CD4-positive, alpha-beta T cell treated with Interleukin-4 for 1 hour (primary cell): Measurements from ENCODE around the gene NOS2.

ENCODE experiments used
- DNase-seq, 2 donors: peaks; one replicate each; pipeline ENCODE4 v3.0.0-alpha.2; 2020 to 2022

NOS2 gene

DNA sequence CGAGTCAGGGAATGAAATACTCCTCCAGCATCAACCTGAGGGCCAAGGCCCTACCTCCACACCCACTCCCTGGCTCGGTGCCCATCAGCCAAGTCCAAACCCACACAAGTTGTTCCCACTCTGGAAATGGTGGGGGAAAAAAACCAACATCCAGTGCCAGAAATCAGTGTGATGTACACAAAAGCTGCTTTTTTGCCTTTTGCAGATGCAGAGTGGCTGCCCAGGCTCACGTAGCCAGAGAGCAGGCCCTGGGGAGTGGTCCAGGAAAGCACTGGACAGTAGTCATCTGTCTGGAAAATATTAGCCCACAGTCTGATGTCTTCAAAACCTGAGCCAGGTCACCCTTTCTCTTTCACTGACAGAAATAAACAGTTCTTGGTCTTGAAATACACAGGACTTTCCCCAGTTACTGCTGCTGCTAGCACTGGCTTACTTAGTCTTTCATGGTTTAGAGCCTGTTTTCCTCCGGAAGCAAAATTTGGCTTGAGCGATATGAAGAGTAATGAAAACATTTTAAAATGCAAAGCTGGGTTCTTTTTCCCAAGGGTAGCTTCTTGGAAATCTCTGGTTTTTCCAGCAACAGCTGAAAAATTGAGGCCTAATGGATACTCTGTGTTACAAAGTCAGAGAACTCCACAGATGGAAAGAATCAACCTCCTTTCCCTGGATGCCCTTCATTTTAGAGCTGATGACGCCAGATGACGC is 18.2 kb upstream of the NOS2 start:
- no peak for DNase-seq

DNA sequence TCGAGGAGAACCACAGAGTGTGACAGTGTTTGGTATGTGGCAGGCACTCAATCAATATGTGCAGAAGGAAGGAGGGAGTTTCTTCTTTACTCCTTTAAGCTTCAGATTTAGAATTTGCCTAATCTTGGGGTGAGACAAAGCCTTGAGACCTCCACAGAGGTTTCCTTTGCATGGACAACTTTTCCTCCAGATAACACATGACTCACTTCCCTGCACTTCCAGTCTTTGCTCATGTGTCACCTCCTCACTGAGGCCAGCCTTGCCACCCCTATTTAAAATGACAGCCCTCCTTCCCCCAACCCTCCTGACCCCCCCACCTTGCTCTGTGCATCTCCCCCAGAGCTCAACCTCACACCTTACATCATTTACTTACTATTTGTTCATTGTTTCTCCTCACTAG is 17.4 kb upstream of the NOS2 start:
- no peak for DNase-seq

DNA sequence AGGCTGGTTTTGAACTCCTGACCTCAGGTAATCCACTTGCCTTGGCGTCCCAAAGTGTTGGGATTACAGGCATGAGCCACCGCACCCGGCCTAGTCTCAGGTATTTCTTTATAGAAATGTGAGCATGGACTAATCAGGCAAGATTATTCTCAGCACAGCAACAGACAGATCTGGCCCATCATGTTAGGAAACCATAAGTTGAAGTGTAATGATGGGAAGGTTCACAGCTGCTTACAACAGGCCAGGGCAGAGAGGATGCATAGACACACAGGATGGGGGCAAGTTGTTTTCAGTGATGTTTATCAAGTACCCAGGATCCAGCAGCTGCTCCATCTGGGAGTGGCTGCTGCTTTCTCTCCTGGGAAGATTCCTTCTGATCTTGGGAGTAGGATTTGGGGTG is 16.6 kb upstream of the NOS2 start:
- DNase-seq, result no peak

DNA sequence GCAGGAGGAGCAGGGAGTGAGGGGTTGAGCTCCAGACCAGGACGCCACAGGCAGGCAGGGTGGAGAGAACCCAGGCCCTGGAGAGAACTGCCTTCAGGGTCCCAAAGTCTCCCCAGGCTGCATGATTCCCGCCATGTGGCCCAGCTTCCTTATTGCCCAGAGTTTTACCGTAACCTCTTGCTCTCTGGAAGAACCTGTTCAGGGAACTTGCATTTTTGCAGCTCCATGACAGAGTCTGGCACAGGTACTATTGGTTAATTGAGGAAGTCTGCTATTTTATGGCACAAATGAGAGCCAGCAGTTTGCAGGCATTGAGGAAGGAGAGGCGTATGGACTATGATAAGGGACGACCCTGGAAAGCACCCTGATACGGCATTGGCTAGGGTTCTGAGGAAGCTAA is 11.6 kb upstream of the NOS2 start:
- no peak for DNase-seq

GRCh38 chr17:27810902-27811557 is 10.7 kb upstream of the NOS2 start:
- no peak for DNase-seq

DNA sequence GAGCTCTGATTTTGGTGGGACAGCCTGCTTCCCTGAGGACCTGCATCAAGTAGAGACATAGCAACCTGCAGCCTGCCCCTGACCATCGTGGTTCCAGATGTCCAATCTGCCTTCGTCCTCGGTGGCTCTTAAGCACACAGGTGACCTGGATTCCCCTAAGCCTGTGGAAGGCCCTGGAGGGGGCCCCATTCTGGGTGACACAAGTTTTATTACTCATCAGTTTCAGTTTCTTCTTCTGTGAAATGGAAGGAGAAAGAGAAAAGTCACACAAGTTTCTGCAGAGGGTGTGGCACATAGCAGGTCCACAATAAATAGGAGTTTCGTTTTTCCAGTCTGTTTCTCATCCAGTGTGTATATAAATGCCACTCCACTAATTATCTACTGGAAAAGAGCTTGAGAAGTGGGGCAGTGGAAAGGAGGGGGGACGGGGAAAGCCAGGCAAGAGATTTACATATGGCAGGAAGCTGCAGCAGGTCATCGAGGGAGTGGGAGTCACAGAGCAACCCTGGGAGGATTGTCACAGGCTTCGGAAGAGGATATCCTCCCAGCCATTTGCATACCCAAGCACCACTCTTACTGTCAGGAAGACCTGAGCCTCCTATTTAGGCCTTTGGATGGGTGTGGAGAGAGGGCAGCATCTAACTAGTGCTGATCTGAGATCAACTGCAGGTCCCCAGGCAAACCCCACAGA is 10.0 kb upstream of the NOS2 start:
- DNase-seq, result peak in 1 of 2 donors; percentile 8

- DNase-seq, result no peak
Measured at GRCh38 chr17:27809555-27809954, 9.2 kb upstream of the NOS2 start.

DNA sequence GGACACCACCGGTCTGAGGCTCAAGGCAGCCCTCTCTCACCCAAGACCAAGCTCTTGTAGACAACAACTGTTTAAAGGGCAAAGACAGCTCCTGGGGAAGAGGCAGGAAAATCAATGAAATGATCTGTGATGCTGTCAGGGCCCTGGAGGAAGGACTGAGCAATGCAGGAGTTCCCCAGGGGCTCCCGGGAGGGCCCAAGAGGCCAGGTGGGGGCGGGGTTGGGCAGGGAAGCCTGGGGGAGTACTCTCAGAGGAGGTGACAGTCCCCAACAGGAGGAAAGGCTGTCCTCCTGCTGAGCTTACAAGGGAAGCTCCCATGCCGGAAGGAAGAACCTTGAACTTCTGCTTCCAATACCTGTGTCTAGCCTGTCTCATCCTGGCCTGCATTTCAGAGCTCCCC is 8.3 kb upstream of the NOS2 start:
- DNase-seq, result no peak

- DNase-seq, result peak; percentile 60 to 79
Measured at GRCh38 chr17:27807567-27808470, 7.5 kb upstream of the NOS2 start.

DNA sequence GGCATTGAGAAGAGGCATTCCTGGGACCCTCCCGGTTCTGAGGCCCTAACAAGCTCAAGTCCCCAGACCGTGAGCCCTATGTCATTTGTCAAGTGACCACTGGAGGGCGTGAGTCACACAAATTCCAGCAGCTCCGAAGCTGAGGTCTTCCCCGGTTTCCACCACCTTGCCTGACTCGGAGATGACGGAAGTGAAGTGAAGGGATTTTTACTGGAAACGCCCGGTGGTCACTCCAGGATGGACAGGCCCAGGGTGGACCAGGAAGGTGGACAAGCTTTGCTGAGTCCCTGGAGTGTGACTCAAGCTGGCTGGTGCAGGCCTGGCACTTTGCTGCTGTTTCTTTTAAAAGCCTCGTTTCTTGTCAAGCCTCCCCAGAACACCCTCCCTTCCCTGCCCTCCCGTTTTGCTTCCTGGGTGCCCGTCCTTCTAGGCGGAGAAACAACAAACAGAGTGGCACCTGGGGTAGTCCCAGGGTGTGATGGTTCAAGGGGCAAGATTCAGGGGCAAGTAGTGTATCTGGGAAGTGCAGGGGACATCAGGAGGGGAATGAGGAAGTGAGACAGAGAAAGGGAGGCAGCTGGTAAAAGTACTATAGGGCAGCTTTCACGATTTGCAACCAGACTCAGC is 5.3 kb upstream of the NOS2 start:
- peak; percentile 84 to 87 for DNase-seq

DNA sequence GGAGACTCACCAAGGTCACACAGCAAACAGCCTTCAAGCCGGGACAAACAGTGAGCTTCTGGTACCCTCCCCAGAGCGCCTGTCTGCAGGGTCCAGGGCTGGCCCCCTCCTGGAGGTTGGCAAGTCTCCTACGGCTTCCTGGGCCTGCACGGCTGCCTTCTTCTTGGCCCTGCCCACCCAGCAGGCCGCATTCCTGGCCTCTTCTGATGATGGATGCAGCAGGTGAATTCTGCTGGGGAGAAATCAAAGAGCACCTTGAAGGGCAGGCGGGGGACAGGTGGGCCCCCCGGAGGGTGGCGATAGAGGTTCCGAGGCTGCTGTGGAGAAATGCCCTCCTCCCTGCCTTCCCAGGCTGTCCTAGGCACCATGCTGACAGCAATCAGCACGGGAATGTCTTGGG is 3.8 kb upstream of the NOS2 start:
- DNase-seq, result no peak

- DNase-seq, result no peak
Measured at GRCh38 chr17:27802962-27803680, 2.8 kb upstream of the NOS2 start.

DNA sequence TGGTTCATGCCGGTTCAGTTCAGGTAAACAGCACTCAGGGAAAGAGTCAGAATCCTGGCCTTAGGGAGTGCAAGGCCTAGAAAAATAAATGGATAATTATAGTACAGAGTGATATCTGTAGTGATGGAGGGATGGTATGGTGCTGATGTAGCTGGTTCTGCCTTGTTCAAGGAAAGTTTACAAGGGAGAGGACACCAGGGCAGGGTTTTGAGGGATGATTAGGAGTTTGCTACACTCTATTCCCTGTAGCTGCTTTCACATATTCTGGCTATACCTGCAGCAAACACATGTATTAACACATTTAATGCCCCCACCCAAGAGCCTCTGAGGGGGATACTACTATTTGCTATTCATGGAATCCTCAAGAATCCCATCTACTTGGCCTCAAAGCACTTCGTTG is 1.7 kb upstream of the NOS2 start:
- DNase-seq, result no peak

GRCh38 chr17:27798376-27798775 is 2.0 kb downstream of the NOS2 start:
- no peak for DNase-seq

DNA sequence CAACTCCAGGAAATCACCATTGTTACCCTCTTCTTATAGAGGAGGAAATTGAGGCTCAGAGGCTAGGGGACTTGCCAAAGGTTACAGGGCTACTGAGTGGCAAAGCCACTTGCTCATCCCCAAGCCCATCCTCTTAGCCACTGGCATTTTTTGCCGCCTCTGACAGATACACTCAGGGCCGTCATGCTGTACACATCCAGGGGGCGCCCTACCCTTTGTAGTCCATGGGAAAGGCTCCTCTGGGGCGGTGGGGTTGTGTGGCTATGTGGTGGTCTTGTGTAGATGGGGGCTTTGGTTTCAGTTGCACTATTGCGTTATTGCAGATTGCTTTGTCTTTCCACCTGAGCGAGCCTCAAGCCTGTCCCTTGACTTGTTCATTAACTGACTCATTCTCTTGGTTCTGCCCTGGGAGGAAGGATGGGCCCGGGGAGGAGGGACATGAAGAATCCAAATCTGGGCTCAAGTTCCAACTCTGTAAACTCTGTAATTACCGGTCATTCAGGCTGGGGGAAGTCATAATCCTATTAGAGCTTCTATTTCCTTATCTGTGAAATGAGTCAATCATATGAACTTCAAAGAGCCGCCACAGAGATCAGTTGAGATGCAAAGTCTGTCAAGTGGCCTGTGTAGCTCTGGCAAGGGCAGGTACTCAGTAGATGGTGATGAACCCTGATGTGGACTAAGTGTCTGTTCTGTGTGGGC is 2.8 kb downstream of the NOS2 start:
- no peak for DNase-seq

DNA sequence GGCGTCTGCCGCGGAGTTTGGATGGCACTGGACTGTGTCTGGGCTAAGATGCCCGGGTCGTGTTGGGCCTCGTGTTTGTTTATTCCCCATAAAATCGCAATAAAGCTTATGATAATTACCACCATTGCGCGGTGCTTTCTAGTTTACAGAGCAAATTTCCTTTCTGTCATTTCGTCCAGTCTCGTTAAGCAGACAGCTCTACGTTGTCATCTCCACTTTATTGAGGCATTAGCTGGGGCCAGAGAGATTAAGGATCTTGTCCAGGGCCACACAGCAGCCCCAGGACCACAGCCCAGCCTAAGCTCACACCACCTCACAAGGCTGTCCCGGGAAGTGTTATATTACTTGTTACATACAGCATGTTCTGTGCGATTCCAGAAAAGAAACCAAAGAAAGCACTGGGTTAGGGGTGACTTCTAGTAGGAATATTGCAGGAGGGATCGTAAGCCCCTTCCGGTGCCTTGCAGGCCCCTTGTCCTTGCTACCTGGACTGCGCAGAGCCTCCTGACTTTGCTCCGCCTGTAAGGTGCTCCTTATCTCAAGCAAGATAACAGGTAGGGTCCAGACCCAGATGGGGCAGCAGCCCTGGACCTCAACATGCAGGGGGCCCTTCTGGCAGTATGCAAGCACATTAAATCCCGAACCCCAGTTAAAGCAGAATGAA is 6.3 kb downstream of the NOS2 start:
- no peak for DNase-seq

- no peak for DNase-seq
Measured at GRCh38 chr17:27793168-27793905, 7.0 kb downstream of the NOS2 start.

DNA sequence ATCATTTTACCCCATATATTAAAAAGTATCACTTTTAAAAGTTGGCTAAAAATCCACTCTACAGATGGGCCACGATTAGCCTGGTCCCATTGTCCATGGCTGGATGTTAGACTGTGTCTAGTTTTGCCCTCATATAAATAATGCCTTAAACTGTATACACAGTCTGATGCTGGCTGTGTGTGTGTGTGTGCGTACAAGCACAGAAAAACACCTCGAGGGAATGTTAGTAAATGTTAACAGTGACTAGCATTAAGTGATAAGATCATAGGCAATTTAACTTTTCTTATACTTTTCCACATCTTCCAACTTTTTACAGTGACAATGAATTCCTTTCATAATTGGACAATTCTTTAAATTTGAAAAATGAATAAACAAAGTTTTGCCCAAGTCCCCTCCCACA is 8.2 kb downstream of the NOS2 start:
- no peak for DNase-seq

- DNase-seq, result no peak
Measured at GRCh38 chr17:27788919-27789318, 11.4 kb downstream of the NOS2 start.
